Measurements from ENCODE around the gene PDE4C.

PDE4C gene

DNA sequence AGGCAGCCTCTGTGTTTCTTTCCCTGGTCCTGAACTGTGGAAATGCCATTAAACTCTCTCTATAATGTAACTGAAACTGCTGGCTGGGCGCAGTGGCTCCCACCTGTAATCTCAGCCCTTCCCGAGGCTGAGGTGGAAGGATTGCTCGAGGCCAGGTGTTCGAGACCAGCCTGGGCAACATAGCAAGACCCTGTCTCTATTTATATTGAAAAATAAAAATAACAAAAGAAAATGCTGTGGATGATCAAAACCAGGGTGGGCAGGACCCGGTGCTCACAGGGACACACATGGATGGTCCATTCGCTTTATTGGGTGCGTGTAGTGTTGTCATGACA is 29.8 kb downstream of the PDE4C start:
- no peak for DNase-seq

DNA sequence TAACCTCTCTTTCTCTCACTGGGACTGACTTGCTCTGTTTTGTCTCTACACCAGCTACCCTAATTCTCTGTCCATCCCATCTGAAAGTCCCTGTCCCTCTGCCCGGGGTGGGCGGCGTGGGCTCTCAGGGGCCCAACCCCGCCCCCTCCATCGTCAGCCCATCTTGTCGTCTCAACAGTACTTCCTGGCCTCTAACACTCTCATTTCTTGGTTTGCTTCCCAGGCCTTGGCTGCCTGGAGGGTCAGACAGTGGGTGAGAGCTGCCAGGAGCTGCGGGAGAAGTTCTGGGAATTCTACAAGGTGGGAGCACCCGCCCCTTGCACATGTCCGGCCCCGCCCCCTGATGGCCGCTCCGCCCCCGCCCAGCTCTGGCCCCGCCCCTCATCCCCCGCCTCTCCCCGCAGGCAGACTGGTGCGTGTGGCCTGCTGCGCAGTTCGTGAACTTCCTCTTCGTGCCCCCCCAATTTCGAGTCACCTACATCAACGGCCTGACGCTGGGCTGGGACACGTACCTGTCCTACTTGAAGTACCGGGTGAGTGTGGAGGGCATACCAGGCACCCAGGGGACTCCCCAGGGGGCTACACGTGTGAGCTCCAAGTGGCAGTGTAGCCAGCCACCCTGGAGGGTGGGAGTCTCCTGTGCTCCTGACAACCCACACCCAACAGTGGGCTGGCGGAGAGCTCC is 31.5 kb downstream of the PDE4C start:
- DNase-seq = no peak

DNA sequence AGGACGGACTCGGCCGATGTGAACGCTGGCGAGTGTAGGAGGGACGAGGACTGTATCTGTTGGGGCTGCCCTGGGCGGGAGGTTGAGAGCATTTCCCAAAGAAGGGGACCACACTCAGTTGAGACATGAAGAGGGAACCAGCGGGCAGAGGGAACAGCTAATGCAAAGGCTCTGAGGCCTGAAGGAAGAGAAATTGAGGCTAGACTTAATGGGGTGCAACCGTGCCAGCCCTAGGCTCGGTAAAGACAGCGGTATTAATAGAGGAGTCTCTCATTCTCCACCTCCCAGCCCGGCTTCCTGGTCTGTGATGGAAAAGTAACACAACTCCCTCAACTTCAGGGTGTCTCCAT is 32.1 kb downstream of the PDE4C start:
- DNase-seq = no peak

DNA sequence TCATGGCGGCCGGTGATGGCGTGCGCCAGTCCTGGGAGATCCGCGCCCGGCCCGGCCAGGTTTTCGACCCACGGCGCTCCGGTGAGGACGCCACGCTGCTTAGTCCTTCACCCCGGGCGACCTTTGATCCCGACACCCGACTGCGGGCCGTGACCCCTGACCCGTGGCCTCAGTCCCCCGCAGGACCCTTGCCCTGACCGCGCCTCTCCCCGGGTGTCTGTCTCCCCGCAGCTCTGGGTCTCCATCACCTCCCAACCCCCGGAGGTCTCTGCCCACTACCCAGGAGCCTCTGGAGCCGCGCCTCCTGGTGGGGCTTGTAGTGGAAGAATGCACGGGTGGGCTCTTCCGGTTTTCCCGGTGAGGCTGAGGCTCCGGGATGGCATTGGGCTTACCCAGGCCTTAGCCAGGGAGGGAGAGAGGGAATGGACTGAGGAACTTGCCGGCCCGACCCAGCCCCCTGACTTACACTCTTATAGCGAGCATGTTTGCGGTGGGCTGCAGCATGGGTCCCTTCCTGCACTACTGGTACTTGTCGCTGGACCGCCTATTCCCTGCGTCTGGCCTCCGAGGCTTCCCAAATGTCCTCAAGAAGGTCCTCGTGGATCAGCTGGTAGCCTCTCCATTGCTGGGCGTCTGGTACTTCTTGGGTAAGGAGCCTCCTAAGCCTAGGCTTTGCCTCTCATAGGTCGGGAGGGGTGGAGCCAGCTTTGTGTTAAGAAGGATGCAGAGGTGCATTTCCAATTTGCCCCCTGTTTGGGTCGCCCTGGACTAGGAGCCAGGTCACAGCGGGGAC is 32.7 kb downstream of the PDE4C start:
- DNase-seq = no peak

DNA sequence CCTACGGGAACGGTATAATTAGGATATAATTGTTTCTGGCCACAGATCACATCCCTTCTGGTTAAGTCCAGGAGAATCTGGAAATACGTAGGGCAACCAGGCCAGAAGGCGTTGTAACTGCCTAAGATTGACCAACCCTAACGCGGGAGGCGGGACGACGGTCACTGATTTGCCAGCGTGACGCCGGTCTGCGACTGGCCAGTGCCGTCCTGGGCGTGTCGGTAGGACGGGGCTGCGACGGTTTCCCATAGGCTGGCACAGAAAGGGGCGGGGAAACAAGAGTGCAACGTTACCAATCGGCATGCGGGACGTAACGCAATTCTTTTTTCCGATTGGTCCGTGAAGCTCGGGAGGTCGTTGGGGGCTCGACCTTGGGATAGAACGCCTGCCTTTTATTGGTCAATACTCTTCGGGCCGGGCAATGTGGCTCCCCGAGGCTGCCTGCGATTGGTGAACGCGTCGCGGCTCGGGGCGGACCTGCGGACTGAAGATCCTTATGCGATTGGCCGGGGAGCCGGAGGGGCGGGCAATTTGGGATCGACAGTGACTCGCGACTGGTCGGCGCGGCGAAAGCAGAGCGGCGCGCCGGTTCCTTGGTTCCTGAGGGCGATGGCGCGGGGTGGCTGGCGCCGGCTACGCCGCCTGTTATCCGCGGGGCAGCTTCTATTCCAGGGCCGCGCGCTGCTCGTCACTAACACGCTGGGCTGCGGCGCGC is 33.4 kb downstream of the PDE4C start, which contains the start of gene MPV17L2:
TSS of gene MPV17L2 (plus strand) at position 546 of the 715 bp plus-strand sequence. CDS start at position 610, 64 bp downstream.
- peak; percentile 99 to 100 for DNase-seq

DNA sequence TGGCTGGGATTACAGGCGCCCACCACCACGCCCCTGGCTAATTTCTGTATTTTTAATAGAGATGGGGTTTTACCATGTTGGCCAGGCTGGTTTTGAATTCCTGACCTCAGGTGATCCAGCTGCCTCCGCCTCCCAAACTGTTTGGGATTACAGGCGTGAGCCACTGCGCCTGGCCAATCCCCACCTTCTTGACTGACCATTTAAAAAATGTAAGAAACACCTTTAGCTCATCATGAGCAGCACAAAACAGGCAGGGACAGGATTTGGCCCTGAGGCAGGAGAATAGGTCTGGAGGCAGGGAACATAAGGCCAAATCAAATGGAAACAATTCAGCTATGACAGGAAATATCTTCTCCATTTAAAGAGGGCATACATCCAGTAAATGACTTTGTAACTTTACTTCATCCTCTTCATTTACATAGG is 34.6 kb downstream of the PDE4C start:
- no peak for DNase-seq

DNA sequence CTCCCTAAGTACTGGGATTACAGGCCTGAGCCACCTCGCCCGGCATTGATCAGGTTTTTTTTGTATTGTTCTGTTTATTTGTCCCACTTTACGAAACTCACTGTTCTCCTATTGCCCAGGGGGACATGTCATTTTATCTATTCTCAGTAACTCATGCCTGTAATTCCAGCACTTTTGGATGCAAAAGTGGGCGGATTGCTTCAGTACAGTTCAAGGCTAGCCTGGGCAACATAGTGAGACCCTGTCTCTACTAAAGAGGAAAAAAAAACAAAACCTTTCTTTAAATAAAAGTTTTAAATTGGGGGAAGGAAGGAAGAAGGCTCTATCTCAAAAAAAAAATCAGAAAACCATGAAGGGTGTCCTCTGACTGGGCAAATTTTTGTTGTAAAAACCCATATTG is 36.0 kb downstream of the PDE4C start:
- DNase-seq = no peak

DNA sequence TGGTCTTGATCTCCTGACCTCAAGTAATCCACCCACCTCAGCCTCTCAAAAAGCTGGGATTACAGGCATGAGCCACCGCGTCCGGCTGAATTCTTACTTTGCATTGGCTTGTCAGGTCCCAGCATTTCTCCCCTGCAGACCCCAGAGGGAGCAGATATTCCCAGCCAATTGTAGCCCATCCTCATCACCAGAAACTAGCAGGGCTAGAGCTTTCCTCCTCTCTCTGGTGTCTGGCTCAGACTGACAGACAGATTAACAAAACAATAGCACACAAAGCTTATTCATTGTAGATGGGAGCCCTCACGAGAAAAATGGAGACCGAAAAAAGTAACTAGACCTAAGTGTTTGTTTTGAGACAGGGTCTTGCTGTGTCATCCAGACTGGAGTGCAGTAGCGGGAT is 40.7 kb downstream of the PDE4C start:
- no peak for DNase-seq

DNA sequence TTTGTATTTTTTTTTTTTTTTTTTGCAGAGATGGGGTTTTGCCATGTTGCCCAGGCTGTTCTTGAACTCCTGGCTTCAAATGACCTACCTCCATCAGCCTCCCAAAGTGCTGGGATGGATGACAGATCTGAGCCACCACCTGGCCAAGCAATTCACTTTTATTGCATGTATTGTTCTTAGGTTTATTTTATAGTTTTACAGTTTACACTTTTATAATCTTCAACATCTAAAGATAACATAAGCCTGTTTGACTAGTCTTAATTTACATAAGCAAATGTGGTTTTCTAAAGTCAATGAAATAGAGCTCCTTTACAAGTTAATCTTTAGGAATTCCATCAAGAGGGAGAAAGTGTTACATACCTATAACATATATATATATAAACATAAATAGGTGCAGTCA is 42.7 kb downstream of the PDE4C start:
- no peak for DNase-seq

DNA sequence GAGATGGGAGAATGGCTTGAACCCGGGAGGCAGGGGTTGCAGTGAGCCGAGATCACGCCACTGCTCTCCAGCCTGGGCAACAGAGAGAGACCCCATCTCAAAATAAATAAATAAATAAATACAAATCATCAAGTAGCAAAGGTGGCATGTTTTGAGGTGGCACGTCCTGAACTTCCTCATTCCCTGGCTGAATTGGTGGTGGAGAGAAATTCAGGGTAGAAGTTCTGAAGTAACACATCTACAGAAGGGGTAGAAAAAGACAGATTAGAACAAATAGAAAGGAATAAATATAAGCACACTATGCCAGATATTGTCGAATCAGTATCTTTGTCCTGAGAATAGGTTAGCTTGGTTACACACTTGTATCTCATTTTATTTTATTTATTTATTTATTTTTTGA is 46.3 kb downstream of the PDE4C start:
- DNase-seq = no peak

DNA sequence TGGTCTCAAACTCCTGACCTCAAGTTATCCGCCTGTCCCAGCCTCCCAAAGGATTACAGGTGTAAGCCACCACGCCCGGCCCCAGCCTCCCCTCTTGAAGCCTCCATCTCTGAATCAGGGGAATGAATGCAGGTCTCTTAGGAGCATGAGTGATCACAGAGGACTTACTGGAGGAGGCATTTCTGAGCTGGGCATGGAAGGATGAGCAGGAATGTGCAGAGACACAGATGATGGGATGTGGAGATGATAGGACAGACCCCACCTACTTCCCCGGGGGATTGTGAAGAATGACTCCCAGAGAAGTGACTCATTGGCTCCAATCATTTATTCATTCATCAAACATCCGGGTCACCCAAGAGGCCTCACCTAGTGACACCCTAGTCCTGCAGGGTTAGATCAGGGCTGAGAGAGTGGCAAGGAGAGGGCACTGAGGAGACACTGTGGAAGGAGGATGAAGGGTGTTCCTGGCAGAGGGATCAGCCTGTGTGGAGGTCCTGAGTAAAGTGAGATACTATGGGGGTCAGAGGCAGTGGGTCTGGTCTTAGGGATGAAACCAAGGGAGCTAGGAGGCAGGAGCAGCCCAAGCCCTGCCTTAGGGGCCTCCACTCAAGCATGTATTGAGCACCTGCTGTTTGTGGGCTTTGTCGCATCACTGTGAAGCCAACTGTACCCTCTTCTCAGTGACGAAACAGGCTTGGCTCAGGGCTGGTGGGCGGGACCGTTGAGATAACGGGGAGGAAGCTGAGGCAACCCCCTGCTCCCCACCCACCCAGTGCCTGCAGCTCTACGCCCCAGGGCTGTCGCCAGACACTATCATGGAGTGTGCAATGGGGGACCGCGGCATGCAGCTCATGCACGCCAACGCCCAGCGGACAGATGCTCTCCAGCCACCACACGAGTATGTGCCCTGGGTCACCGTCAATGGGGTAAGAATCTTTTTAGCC is 49.6 kb downstream of the PDE4C start:
- DNase-seq = peak; percentile 39 to 57

DNA sequence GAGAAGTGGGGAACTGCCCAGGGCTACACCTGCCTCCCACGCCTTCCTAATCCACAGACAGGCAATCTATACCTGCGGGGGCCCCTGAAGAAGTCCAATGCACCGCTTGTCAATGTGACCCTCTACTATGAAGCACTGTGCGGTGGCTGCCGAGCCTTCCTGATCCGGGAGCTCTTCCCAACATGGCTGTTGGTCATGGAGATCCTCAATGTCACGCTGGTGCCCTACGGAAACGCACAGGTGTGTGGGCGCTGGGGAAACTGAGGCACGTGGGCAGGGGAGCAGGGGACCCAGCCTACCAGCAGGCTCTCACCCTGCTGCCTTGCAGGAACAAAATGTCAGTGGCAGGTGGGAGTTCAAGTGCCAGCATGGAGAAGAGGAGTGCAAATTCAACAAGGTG is 51.3 kb downstream of the PDE4C start:
- no peak for DNase-seq
